HT-29 (cell line): ENCODE data around the gene SUGP2. TPM values are rescaled to one million over a fixed set of nuclear protein-coding genes. Genes with fewer than 3 reads are reported as not detected.

Experiments used
- DNase-seq: peaks from one replicate; pipeline ENCODE4 v3.0.0-alpha.2; 2015; ENCODE audit warnings: low spot score
- total RNA-seq: library from RNA; depleted of rRNA; stranded (reverse); fragments of >200 nt; shearing (Covaris generic); gene quantifications from 2 replicates; pipeline ENCODE4 v1.2.3, GENCODE V29; 2014

SUGP2 gene
- total RNA-seq, 1 experiment from 2014 or later = 37.7 TPM

GRCh38 chr19:19059837-19060611, 26.7 kb upstream of the SUGP2 start:
- no peak for DNase-seq

DNA sequence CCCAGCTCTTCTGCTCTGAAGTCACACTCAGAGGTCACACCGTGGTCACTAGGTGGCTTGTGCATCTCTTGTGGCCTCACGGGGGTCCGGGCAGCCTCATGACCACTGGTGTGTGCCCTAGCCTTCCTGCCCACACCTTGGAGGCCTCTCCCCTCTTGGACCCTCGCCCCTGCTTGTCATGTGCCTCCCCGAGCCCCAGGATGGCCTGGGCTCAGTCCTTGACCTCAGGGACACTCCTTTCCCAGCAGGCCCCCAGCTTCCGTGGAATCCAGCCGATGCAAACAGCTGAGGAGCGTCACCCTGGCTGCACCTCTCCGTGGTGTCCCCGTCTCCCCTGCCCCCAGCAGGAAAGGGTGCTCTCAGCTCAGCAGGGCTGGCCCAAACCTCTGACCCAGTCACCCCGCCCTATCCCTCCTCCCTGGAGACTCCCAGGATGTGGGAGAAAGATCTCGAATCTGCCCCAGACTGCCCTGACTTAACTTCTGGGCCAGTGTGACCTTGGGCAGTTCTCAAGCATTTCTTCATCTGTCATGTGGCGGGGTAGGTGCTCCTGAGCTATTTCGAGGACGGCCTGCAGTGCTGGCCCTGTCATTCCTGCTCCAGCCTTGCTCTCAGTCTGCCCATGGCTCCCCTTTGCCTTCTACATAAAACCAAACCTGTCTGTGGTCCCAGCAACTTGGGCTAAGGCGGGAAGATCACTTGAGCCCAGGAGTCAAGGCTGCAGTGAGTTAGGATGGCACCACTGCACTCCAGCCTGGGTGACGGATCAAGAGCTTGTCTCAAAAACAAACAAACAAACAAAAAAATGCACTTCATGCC, 25.9 kb upstream of the SUGP2 start:
- DNase-seq = no peak

DNA sequence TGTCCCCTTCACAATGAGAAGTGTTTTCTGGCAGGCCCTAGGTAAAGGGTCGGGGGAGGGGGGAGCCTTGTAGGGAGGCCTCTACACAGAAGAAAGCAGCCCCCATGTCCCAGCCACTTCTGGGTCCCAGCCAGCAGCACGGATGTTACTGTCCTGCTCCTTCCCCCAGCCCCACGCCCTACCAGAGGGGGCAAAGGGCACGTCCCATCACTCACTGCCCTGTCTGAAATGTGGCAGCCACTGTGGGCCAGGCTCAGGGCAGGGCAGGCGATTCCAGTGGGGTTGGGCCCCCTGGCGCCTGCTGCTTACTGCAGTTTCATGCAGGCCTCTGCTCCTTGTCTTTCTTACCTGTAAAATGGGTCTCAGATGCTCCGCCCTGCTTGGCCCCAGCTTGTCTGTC, 24.4 kb upstream of the SUGP2 start:
- DNase-seq = no peak

GRCh38 chr19:19057317-19057716, 24.0 kb upstream of the SUGP2 start:
- no peak for DNase-seq

DNA sequence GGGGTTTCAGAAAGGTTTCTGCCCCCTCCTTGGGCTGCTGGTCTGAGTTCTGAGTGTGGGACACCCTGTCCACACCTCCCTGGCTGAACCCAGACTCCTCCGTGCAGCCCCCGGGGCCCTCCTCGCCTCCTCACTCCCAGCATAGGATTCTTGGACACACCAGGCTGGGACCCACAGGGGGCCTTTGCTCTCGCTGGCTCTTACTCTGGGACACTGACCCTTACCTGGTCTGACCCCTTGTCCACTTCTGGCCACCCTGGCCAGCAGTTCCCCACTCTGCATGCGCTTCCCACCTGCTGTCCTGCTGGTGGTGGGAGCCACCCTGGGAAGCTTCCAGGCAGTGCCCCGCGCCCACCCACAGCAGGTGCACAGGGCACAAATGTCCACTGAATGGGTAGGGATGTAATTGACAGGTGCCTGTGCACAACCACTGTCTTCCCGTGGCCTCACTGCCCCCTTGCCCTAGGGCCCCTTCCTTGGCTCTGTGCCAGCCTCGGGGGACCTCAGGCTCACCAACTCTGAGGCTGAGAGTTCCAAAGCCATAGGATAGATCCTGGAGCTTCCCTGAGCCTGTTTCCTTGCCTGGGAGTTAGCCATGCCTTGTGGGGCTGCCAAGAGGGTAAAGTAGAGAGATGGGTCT, 23.4 kb upstream of the SUGP2 start:
- DNase-seq = no peak

DNA sequence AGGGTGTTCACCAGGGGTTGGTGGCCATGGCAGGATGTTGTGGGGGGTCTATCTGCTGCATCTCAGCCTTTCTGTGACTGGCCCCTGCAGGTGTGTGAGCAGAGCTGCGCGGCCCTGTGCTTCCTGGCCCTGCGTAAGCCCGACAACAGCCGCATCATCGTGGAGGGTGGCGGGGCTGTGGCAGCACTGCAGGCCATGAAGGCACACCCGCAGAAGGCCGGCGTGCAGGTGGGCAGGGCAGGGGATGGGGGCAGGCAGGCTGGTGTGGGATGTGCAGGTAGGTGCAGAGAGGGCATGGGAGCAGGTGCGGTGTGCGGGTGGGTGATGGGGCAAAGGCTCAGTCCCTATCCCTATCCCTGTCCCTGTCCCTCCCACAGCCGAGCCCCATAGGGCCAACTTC, 22.4 kb upstream of the SUGP2 start:
- DNase-seq = no peak

- DNase-seq = no peak
Observed at GRCh38 chr19:19054939-19055440, 21.7 kb upstream of the SUGP2 start.

DNA sequence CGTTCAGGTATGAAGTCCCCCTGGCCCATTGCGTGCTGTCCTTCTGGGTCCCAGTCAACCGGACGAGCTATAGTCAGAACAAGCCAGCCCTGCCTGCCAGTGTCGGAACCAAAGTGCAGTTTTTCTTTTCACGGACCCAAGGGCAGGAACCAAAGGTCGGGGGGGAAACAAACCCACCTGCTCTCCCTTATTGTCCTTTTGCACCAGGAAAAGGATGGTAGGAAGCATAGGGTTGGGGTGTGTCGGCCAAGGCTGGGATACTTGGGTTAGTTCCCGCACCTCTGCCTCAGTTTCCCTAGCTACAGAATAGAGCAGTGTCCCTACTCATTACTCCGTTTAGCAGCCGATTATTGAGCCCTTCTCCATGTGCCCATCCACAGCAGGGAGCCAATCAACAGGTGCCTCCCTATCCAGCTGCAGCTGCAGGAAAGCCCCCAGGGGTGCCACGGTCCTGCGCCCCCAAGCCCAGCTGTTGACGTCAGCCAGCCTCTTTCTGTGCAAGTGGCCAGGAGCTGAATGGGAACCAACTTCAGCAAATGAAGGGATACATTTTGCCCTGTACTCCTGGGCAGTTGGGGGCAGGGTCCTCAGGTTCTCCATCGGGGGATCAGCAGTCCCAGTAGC, 21.1 kb upstream of the SUGP2 start:
- DNase-seq = no peak

- DNase-seq = peak; percentile 39
Observed at GRCh38 chr19:19053508-19054314, 20.4 kb upstream of the SUGP2 start.

DNA sequence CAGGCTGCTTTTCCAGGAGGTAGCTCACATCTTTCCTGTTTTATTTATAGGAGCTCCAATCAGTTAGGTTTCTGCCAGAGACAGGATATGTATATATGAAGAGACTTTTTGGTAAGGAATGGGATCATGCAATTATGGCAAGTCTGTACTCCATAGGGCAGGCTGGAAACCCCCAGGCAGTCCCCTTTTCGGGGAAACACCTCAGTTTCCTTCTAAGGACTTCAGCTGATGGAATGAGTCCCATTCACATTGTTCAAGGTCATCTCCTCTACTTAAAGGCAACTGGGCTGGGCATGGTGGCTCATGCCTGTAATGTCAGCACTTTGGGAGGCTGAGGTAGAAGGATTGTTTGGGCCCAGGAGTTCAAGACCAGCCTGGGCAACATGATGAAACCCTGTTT, 19.6 kb upstream of the SUGP2 start:
- no peak for DNase-seq

- DNase-seq = no peak
Observed at GRCh38 chr19:19051478-19052213, 18.3 kb upstream of the SUGP2 start.

GRCh38 chr19:19050731-19051130, 17.4 kb upstream of the SUGP2 start:
- no peak for DNase-seq

GRCh38 chr19:19050104-19050503, 16.8 kb upstream of the SUGP2 start:
- no peak for DNase-seq

- DNase-seq = no peak
Observed at GRCh38 chr19:19049406-19049805, 16.1 kb upstream of the SUGP2 start.

GRCh38 chr19:19043881-19044280, 10.6 kb upstream of the SUGP2 start:
- DNase-seq = no peak

- DNase-seq = no peak
Observed at GRCh38 chr19:19043481-19043880, 10.2 kb upstream of the SUGP2 start.

DNA sequence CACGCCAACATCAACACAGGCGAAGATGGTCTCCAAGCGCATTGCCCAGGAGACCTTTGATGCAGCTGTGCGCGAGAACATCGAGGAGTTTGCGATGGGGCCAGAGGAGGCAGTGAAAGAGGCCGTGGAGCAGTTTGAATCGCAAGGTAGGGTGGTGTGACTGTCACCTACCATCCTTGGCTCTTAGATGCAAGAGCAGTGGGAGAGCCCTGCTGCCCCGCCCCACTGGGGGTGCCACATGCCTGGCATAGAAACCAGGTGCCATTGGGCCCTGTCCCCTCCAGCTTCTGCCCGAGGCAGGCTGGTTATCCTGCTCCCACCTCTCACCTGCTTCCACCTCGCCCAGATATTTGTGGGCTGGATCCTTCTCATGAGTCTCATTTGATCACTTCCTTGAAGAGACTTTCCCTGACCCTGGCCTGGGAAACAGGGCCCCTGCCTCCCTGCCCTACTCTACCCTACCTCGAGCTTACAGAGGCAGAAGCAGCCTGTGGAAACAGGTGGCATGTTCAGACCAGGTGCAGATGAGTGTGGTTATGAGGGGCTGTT, 9.5 kb upstream of the SUGP2 start:
- peak; percentile 21 for DNase-seq

GRCh38 chr19:19040417-19040816, 7.1 kb upstream of the SUGP2 start:
- DNase-seq = no peak

DNA sequence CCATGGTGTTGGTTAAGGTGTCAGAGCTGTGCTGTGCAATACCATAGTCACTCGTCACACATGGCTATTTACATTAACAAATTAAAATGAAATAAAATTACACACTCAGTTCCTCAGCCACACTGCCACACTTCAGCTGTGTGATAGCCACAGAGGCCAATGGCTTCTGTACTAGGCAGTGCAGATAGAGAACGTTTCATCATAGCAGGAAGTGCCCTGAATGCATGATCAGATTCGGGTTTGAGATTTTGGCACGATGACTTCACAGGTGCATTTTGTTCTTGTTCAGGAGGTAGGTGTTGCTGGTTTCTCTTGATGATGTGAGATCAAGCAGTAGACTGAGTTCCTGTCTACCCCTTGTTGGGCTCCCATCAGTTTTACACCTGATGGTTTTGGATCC, 6.6 kb upstream of the SUGP2 start:
- DNase-seq = no peak

DNA sequence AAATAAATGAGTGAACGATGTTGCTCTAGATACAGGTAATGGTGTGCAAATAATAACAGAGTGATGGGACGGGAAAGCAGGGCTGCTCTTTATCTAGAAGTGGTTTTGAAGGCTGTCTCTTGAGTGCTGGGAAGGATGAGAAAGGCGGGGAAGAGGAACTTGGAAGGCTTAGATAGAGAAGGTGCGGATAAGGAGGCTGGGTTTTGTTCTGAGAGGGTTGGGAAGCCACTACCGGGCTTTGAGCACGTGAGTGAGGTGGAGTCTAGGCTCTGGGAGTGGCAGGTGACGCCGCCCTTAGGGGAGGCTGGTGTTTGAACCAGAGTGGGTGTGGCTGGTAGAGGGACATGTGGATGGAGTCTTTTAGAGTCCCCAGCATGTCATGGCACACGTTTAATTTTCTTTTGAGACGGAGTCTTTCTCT, 897 bp upstream of the SUGP2 start:
- peak; percentile 66 for DNase-seq
